HG03571 (cell line): ENCODE data around the gene TUT1.

Experiments
- ATAC-seq: cut with Tn5 transposase; IDR thresholded peaks from one replicate; pipeline ENCODE4 v1.9.1; 2021; ENCODE audit not compliant: unreplicated experiment

Gene TUT1

GRCh38 chr11:62542750-62543567, 48.4 kb downstream of the TUT1 start:
- no peak for ATAC-seq

- no peak for ATAC-seq
Observed at GRCh38 chr11:62542111-62542745, 49.1 kb downstream of the TUT1 start.

DNA sequence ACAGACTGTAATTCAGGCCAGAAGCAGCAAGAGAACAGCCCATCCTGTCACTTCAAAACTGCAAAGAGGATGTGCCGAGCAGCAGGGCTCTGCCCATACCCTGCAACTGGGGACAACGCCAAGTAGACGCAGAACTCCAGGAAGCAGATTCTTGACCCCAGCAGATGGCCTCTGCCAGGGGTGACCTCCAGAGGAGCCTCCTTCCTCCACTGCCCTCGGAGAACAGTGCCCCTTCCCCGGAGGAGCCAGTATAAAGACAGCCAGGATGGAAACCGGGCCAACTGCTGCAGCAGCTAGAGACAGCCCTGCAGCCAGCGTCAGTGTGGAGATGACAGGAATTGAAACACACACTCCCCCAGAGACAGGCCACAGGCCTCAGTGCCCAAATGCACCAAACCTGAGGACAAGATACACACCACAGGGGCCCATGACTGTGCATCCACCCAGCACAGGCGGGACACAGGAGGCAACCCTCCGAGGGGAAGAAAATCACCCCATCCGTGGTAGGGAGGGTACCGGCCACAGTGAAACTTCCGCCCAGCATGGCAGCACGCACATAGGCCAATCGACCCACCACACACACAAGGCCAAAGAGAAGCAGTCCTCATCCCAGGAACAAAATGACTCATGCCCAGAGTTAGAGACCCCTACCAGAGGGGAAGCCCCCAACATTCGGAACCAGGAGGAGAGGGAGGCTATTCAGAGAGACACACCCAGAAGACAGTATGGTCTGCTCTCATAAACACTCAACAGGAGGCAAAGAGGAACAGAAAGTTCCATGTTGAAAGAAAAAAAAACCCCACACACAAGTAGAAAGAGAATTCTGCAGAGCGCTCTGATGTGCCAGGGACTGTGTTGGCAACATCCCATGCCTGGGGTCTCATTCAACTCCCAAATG, 50.3 kb downstream of the TUT1 start:
- peak; percentile 50 for ATAC-seq

GRCh38 chr11:62539238-62539925, 51.9 kb downstream of the TUT1 start:
- ATAC-seq, result no peak

- no peak for ATAC-seq
Observed at GRCh38 chr11:62538470-62539237, 52.7 kb downstream of the TUT1 start.

DNA sequence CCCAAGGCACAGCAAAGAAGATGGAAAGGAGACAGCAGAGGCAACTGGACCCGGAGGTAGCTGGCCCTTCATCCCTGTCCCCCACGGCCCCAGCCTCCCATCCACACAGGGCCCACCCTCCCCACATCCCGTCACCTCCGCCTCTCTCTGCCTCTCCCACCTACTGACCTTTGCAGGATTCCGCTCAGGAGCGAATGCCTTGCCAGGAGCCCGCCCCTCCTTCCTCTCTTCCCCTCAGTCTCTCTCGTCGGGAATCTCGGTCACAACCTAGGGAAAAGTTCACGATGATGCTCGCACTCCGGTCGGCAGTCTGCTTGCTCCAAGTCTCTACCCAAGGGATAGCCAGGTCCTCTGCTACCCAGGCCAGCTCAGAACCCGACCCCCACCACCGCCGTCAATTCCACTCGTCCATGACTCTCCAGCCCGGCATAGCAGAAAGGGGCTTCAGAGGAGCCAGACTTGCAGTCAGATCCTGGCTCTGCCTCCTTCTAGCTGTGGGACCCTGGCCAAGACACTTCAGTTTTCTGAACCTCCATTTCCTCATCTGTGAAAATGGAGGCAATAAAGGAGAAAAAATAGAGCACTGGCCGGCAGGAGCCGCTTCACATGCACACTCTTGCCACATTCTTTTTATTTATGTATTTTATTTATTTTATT, 54.9 kb downstream of the TUT1 start:
- no peak for ATAC-seq

DNA sequence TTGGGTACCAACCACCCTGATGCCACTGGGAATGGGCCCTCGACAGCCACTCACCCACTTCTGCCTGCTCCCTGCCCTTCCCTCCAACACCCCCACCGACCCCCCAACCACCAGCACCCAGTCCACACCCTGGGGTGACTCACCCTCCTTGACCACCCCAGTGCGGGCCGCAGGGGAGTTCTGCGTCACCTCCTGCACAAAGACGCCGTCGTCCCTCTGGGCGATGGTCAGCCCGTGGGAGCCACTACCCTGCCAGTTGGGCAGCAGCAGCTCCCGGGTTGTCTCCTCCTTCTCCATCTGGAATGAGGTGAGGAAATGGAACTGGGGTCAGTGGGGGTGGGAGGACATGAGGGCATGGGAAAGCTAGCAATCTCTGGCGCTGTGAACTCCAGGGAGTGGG, 55.5 kb downstream of the TUT1 start:
- no peak for ATAC-seq

GRCh38 chr11:62534779-62535545, 56.4 kb downstream of the TUT1 start:
- no peak for ATAC-seq

GRCh38 chr11:62532096-62532495, 59.2 kb downstream of the TUT1 start:
- no peak for ATAC-seq
